Activated naive CD8-positive, alpha-beta T cell (primary cell): ENCODE measurements around the gene AP3B1.

Experiments used
- H3K27ac Mint-ChIP-seq: one replicate; pipeline ENCODE4 v1.8.0; 2021; ENCODE audit warnings: mixed read lengths
- H3K27me3 Mint-ChIP-seq: one replicate; pipeline ENCODE4 v1.8.0; 2021; ENCODE audit warnings: mixed read lengths
- H3K36me3 Mint-ChIP-seq: one replicate; pipeline ENCODE4 v1.8.0; 2021; ENCODE audit warnings: mixed read lengths
- H3K4me1 Mint-ChIP-seq: one replicate; pipeline ENCODE4 v1.8.0; 2021; ENCODE audit warnings: low read depth, mixed read lengths
- H3K4me3 Mint-ChIP-seq: one replicate; pipeline ENCODE4 v1.8.0; 2021; ENCODE audit warnings: mild to moderate bottlenecking, mixed read lengths
- H3K9me3 Mint-ChIP-seq: one replicate; pipeline ENCODE4 v1.8.0; 2021; ENCODE audit warnings: low read depth, mixed read lengths

AP3B1 gene

GRCh38 chr5:78294248-78295034, at the start of gene AP3B1:
Gene AP3B1, minus strand, starts transcription at chr5:78294698. Its CDS starts 119 bp downstream, at chr5:78294579.
- Mint-ChIP-seq H3K4me1 (peaks cover 42% of the 10 kb centered on the region), H3K9me3 (no peaks in the 10 kb centered on the region), H3K36me3 (no peaks in the 10 kb centered on the region), H3K27me3 (no peaks in the 10 kb centered on the region), H3K4me3 (peak within 1 kb of the TSS; percentile 94), H3K27ac (peak within 1 kb of the TSS; percentile 97)

DNA sequence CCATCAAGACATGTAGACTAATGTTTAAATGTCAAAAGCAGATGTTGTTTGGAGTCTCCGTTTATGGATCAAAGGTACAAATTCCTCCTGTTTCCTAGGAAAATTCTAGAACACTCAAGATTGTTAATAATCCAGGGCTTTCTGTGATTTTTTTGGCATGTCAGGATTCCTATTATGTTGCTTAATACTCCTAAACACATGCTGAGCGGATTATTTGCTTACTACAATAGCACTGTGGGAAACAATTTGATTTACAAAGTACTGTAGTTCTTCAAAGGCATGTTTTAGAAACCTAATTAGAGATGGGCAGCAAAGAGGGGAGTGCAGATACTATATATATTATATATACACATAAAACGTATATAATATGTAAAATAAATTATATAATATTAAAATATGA, 46.9 kb upstream of the AP3B1 start:
- H3K27ac Mint-ChIP-seq, result no peak overlapping the region
- H3K36me3 Mint-ChIP-seq, result peaks cover 8% of the 10 kb centered on the region

DNA sequence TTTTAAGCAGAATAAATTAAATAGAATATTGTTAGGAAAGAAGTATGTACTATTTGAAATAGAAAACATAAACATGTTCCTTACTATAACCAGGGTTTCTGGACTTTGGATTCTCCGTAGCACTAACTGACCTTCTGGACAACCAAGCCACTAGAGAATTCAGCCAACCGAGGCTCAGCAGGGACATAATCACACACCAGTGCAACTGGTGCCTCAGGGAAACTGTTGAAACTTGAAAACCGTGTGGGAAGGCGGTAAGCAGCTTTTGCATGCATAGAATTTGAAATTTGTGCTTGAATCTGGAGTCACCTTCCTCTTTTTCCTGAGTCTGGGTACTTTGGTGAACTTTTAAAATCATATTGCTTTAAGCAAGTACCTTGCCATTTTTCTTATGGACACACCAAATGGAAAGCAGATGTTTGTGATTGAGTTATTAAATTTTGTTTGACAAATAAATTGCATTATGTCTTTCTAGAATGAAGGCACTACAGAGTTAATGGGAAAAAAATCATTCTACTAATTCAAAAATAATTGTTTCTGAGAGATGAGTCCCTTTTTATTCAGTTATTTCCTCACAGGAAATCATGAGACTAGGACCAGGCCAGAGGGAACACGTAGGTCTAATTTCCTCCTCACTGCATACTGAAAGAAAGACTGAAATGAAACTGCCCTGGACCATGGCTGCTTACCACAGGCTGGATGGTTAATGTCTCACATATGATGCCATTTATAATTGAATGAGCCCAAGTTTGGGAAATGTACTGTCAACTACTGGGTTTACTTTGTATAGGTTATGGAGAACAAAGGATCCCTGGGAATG, 45.3 kb upstream of the AP3B1 start:
- Mint-ChIP-seq H3K4me1 (no peaks in the 10 kb centered on the region), H3K9me3 (peaks cover 6% of the 10 kb centered on the region), H3K27me3 (peaks cover 13% of the 10 kb centered on the region), H3K36me3 (peaks cover 8% of the 10 kb centered on the region), H3K27ac (no peak overlapping the region), H3K4me3 (no peak overlapping the region)

More for the DNA sequence above, 46.9 kb upstream of the AP3B1 start:
- Mint-ChIP-seq H3K27me3 (peaks cover 18% of the 10 kb centered on the region), H3K4me3 (no peak overlapping the region), H3K4me1 (no peaks in the 10 kb centered on the region), H3K9me3 (peaks cover 6% of the 10 kb centered on the region)

GRCh38 chr5:78336698-78337097, 42.2 kb upstream of the AP3B1 start:
- Mint-ChIP-seq H3K9me3 (peaks cover 6% of the 10 kb centered on the region), H3K36me3 (peaks cover 8% of the 10 kb centered on the region), H3K4me3 (no peak overlapping the region), H3K27ac (no peak overlapping the region), H3K4me1 (no peaks in the 10 kb centered on the region), H3K27me3 (peaks cover 12% of the 10 kb centered on the region)

DNA sequence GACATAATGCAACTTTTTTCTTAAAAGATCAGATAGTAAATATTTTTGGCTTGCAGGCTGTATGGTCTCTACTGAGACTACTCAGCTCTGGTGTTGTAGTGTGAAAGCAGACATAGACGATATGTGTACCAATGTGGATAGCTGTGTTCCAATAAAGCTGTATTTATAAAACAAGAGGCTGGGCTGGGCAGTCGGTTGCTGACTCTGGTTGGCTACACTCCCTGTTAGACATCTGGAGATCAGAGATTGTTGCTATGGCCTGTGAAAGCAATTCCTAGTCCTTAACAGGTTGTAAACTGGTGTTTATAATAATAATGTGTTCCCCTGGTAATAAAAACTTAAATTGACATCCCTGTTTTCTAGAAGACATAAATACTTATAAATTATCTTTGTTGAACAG, 41.5 kb upstream of the AP3B1 start:
- H3K36me3 Mint-ChIP-seq, result peaks cover 8% of the 10 kb centered on the region
- H3K27ac Mint-ChIP-seq, result no peak overlapping the region
- peaks cover 17% of the 10 kb centered on the region for H3K27me3 Mint-ChIP-seq
- H3K9me3 Mint-ChIP-seq, result peaks cover 6% of the 10 kb centered on the region
- no peaks in the 10 kb centered on the region for H3K4me1 Mint-ChIP-seq
- no peak overlapping the region for H3K4me3 Mint-ChIP-seq

GRCh38 chr5:78334811-78335210, 40.3 kb upstream of the AP3B1 start:
- H3K27me3 Mint-ChIP-seq, result peaks cover 13% of the 10 kb centered on the region
- H3K4me3 Mint-ChIP-seq, result no peak overlapping the region
- peaks cover 6% of the 10 kb centered on the region for H3K36me3 Mint-ChIP-seq
- H3K4me1 Mint-ChIP-seq, result no peaks in the 10 kb centered on the region
- H3K27ac Mint-ChIP-seq, result no peak overlapping the region
- peaks cover 6% of the 10 kb centered on the region for H3K9me3 Mint-ChIP-seq

DNA sequence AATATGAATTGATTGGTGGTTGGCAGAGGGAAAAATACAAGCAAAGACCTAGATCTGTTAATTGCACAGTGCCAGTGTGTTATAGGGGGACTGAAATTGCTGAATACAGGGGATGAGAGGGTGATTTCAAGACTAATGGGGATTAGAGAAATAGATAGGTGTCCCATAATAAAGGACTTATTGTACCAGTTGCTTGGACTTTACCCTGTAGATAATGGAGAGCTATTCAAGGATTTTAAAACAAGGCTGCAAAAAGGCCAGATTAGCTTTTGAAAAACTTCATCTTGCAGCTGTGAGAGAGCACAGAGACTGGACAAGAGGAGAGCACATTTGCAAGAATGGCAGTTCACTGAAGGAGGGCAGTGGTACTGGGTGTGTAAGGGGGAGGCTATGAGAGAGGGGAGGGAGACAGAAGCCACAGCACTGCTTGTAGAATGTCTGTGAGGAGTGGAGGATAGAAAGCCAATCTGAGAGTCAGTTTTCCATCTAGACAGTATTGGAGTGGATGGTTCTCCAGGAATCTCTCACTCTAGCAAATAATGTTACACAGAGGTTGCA, 37.1 kb upstream of the AP3B1 start:
- Mint-ChIP-seq H3K27ac (no peak overlapping the region), H3K27me3 (peaks cover 5% of the 10 kb centered on the region), H3K9me3 (no peaks in the 10 kb centered on the region), H3K4me3 (no peak overlapping the region), H3K36me3 (no peaks in the 10 kb centered on the region), H3K4me1 (no peaks in the 10 kb centered on the region)

DNA sequence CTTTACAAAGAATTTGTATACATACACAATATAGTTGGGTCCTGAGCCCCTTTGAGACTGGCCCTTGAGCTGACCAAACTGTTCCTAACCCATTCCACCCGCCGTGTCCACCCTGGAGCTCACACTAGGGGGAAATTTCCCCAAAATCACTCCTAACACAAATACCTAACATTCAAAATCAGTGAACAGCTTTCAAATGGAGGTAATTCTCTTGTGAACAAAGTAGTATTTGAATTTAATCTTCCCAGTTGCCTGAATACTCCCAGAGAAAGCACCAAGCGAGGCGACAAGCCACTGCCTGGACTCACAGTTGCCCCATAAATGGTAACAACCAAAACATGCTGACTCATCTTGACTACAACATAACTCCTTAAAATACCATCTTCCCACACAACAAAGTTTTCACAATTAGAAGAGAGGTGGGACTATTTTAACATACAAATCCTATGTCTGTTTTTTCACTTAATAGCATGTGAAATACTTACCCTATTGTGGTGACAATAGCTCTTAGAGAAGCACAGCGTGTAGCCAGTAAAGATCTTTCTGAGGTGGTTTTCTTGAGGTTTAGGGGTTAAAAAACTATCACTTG, 34.2 kb upstream of the AP3B1 start:
- Mint-ChIP-seq H3K4me3 (no peak overlapping the region), H3K27ac (no peak overlapping the region), H3K9me3 (no peaks in the 10 kb centered on the region), H3K4me1 (no peaks in the 10 kb centered on the region), H3K27me3 (peaks cover 10% of the 10 kb centered on the region), H3K36me3 (no peaks in the 10 kb centered on the region)

- Mint-ChIP-seq H3K4me1 (no peaks in the 10 kb centered on the region), H3K4me3 (no peak overlapping the region), H3K36me3 (no peaks in the 10 kb centered on the region), H3K27me3 (peaks cover 10% of the 10 kb centered on the region), H3K27ac (no peak overlapping the region), H3K9me3 (no peaks in the 10 kb centered on the region)
Observed at GRCh38 chr5:78327761-78328510, 33.4 kb upstream of the AP3B1 start.

DNA sequence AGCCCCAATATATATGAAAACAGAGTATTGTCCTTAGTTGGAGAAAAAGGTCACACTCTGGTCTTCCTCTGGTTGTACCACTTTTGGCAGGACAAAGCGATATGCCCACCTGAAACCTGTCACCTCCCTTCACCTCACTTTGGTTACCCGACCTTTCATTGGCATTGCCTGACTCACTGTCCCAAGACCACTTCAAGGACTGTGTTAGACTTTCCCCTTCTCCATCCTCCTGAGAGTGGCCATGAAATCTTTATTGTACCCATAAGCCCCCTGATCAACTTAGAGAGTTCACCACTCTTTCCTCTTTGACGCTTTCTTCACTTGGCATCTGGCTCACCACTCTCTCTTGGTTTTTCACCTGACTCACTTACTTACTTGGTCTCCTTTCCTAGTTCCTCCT, 32.4 kb upstream of the AP3B1 start:
- Mint-ChIP-seq H3K36me3 (no peaks in the 10 kb centered on the region), H3K27ac (no peak overlapping the region), H3K4me3 (no peak overlapping the region), H3K27me3 (peaks cover 10% of the 10 kb centered on the region), H3K9me3 (no peaks in the 10 kb centered on the region), H3K4me1 (no peaks in the 10 kb centered on the region)

DNA sequence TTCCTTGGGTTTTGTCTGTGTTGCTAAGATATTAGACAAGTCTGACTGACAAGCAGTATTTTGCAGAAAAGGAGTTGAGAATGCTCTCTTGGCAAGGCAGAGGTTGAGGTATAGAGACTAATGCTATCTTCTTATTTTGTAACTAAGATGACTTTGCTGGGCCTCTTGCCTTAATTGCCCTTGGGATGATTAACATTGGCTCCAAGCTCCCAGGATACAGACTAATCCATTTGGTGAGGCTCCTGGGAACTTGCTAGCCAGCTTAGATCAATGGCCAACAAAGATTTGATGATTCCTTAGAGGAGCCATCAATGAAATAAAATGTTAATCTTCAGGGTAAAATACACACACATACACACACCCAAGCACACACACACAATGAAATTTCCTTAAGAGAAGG, 28.7 kb upstream of the AP3B1 start:
- H3K4me1 Mint-ChIP-seq, result no peaks in the 10 kb centered on the region
- no peaks in the 10 kb centered on the region for H3K9me3 Mint-ChIP-seq
- no peak overlapping the region for H3K4me3 Mint-ChIP-seq
- H3K27ac Mint-ChIP-seq, result no peak overlapping the region
- H3K36me3 Mint-ChIP-seq, result no peaks in the 10 kb centered on the region
- peaks cover 5% of the 10 kb centered on the region for H3K27me3 Mint-ChIP-seq

DNA sequence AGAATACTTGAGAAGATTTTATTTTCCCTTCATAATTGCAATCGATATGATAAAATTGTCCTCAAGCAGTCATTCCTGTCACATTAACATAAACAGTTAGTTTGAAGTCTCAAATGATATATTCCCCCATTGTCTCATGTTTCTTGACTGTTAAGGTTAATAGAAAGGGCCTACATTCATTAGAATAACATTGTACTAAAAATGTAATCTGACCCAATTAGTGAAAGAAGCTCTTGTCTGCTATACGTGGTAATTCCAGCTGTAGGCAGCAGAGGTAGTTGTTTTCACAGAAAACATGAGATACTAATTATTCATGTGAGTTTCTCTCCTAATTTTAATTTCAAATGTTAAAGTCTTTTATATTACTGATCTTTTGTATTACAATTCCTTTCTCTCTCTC, 25.9 kb upstream of the AP3B1 start:
- H3K4me1 Mint-ChIP-seq, result no peaks in the 10 kb centered on the region
- peaks cover 5% of the 10 kb centered on the region for H3K27me3 Mint-ChIP-seq

GRCh38 chr5:78318337-78318736, 23.8 kb upstream of the AP3B1 start:
- peaks cover 2% of the 10 kb centered on the region for H3K36me3 Mint-ChIP-seq

More for the DNA sequence above, 25.9 kb upstream of the AP3B1 start:
- no peak overlapping the region for H3K27ac Mint-ChIP-seq
- no peaks in the 10 kb centered on the region for H3K9me3 Mint-ChIP-seq
- no peak overlapping the region for H3K4me3 Mint-ChIP-seq
- H3K36me3 Mint-ChIP-seq, result no peaks in the 10 kb centered on the region

DNA sequence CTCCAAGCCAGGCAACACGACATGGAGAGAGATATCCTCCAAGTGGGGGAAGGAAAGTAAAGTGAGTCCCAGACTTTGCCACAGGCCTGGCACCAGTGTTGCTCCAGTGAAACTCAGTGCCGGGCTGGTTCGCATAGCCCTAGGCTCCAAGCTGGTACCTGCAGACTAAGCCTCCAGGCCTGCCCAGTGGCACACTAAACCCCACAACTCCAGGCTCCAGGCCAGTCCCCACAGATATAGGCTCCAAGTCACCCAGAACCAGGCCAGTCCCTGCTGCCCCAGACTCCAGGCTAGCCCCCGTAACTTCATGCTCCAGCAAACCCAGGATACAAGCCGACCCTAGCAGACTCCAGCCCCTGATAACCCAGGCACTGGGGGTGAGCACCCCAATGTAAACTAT, 23.0 kb upstream of the AP3B1 start:
- H3K9me3 Mint-ChIP-seq, result no peaks in the 10 kb centered on the region
- no peak overlapping the region for H3K27ac Mint-ChIP-seq
- no peak overlapping the region for H3K4me3 Mint-ChIP-seq
- H3K4me1 Mint-ChIP-seq, result no peaks in the 10 kb centered on the region
- H3K27me3 Mint-ChIP-seq, result peaks cover 7% of the 10 kb centered on the region
- peaks cover 2% of the 10 kb centered on the region for H3K36me3 Mint-ChIP-seq

More at GRCh38 chr5:78318337-78318736, 23.8 kb upstream of the AP3B1 start:
- H3K27me3 Mint-ChIP-seq, result peaks cover 7% of the 10 kb centered on the region
- H3K27ac Mint-ChIP-seq, result no peak overlapping the region
- H3K9me3 Mint-ChIP-seq, result no peaks in the 10 kb centered on the region
- no peak overlapping the region for H3K4me3 Mint-ChIP-seq
- H3K4me1 Mint-ChIP-seq, result no peaks in the 10 kb centered on the region
